B cell (primary cell): ENCODE results near the gene CDKAL1. TPM values are rescaled to one million over a fixed set of nuclear protein-coding genes. Genes with fewer than 3 reads are reported as not detected.
A peak's percentile ranks its signal among the peaks of the same experiment; 100 is the strongest.

Experiments used
- ATAC-seq: fragments of 200-7000 bp; cut with Tn5 transposase; one replicate; pipeline ENCODE4 v1.10.0; 2021; ENCODE audit warnings: low read depth, mild to moderate bottlenecking, moderate number of reproducible peaks, moderate library complexity
- CTCF ChIA-PET: fragments of 350-600 bp; sonication (Branson Sonifier 250); formaldehyde crosslinking; loops from one replicate; lab custom pipeline; 2021; ENCODE audit warnings: antibody characterized with exemption, inconsistent platforms; lab: Charles Lee
- POLR2A ChIA-PET: fragments of 350-600 bp; sonication (Branson Sonifier 250); formaldehyde crosslinking; loops from one replicate; lab custom pipeline; 2021; ENCODE audit warnings: antibody characterized with exemption; lab: Charles Lee
- DNase-seq: peaks from one replicate; pipeline ENCODE4 v3.0.0; 2013
- H2AFZ ChIP-seq: 2 replicates; pipeline ENCODE4 v1.6.1; 2012; ENCODE audit warnings: mild to moderate bottlenecking, low read depth, low read length; ENCODE audit not compliant: insufficient read depth, poor library complexity, severe bottlenecking
- H3K27ac ChIP-seq, 2 donors: 1 replicate in 1 of 2; 2 replicates in 1 of 2; pipeline ENCODE4 v1.5.1; 2012 to 2013; ENCODE audit warnings: low read length in 2 of 2, mild to moderate bottlenecking in 2 of 2, moderate library complexity in 1 of 2
- H3K27me3 ChIP-seq, 4 experiments: fragments of 200-600 bp in 1 of 4; sonication (generic) in 1 of 4; replicated peaks in 1 of 4; 1 replicate in 2 of 4; 2 replicates in 2 of 4; pipeline versions ENCODE4 v1.6.1 to v1.7.0; 2013 to 2016; ENCODE audit warnings: low read length in 3 of 4, mild to moderate bottlenecking in 2 of 4, mixed read lengths in 1 of 4, moderate library complexity in 1 of 4; ENCODE audit not compliant: insufficient read depth in 4 of 4, control insufficient read depth in 3 of 4; ENCODE audit errors: control extremely low read depth in 1 of 4
- H3K36me3 ChIP-seq, 2 experiments: replicated peaks in 1 of 2; 1 replicate in 1 of 2; 2 replicates in 1 of 2; pipeline versions ENCODE4 v1.6.1 to v1.7.1; 2013; ENCODE audit warnings: low read length in 1 of 2; ENCODE audit not compliant: insufficient read depth in 2 of 2, control insufficient read depth in 1 of 2; ENCODE audit errors: control extremely low read depth in 1 of 2, extremely low read depth in 1 of 2
- H3K4me1 ChIP-seq, 2 donors: fragments of 200-600 bp in 1 of 2; sonication (generic) in 1 of 2; 1 replicate in 1 of 2; 2 replicates in 1 of 2; pipeline versions ENCODE4 v1.5.1 to v1.6.1; 2013 to 2017; ENCODE audit warnings: low read length in 2 of 2; ENCODE audit not compliant: control insufficient read depth in 2 of 2, insufficient read depth in 2 of 2
- H3K4me2 ChIP-seq: replicated peaks from 2 replicates; pipeline ENCODE3; 2012; ENCODE audit warnings: mild to moderate bottlenecking, low read depth, low read length; ENCODE audit not compliant: poor library complexity, severe bottlenecking
- H3K4me3 ChIP-seq, 5 experiments: fragments of 200-600 bp in 1 of 5; sonication (generic) in 1 of 5; 1 replicate in 3 of 5; 2 replicates in 2 of 5; pipeline versions ENCODE4 v1.5.1 to v1.7.0; 2011 to 2016; ENCODE audit warnings: low read length in 4 of 5, mild to moderate bottlenecking in 4 of 5, low read depth in 2 of 5, control low read depth in 1 of 5, moderate library complexity in 1 of 5; ENCODE audit not compliant: insufficient read depth in 1 of 5; ENCODE audit errors: control extremely low read depth in 1 of 5, extremely low read depth in 1 of 5
- H3K79me2 ChIP-seq: fragments of 200-600 bp; sonication (generic); one replicate; pipeline ENCODE4 v1.6.0; 2016; ENCODE audit warnings: low read length; ENCODE audit not compliant: control insufficient read depth, insufficient read depth
- H3K9ac ChIP-seq: fragments of 200-600 bp; sonication (generic); 2 replicates; pipeline ENCODE4 v1.6.1; 2017; ENCODE audit warnings: mild to moderate bottlenecking, low read length, moderate library complexity
- H3K9me3 ChIP-seq, 3 donors: one replicate each; pipeline versions ENCODE4 v1.6.1 to v1.7.1; 2013; ENCODE audit warnings: low read length in 2 of 3; ENCODE audit not compliant: control insufficient read depth in 2 of 3, insufficient read depth in 1 of 3; ENCODE audit errors: control extremely low read depth in 1 of 3
- H4K20me1 ChIP-seq: 2 replicates; pipeline ENCODE4 v1.6.0; 2012; ENCODE audit warnings: mild to moderate bottlenecking, low read length; ENCODE audit not compliant: insufficient read depth, control insufficient read depth, poor library complexity, severe bottlenecking
- H3K27ac Mint-ChIP-seq: one replicate; pipeline ENCODE4 v1.8.0; 2021; ENCODE audit warnings: mixed read lengths
- H3K27me3 Mint-ChIP-seq: one replicate; pipeline ENCODE4 v1.8.0; 2021; ENCODE audit warnings: mixed read lengths
- H3K4me1 Mint-ChIP-seq: one replicate; pipeline ENCODE4 v1.8.0; 2021; ENCODE audit warnings: mixed read lengths
- H3K4me3 Mint-ChIP-seq: one replicate; pipeline ENCODE4 v1.8.0; 2021; ENCODE audit warnings: mixed read lengths
- H3K9me3 Mint-ChIP-seq: one replicate; pipeline ENCODE4 v1.8.0; 2022; ENCODE audit warnings: mixed read lengths; ENCODE audit not compliant: insufficient read depth
- EZH2 ChIP-seq: IDR thresholded peaks from 2 replicates; pipeline ENCODE4 v1.6.1; 2012; ENCODE audit warnings: borderline replicate concordance, low read depth, mild to moderate bottlenecking, moderate library complexity, low read length; ENCODE audit not compliant: insufficient read depth, poor library complexity, severe bottlenecking
- WGBS: methylation state at CpG from one replicate; pipeline ENCODE4 v1.1.5; 2013; ENCODE audit warnings: missing lambda C conversion rate; ENCODE audit not compliant: insufficient coverage; 5-methylcytosine and 5-hydroxymethylcytosine counted together
- intact Hi-C: fragments of 100-400 bp; cut with micrococcal nuclease; formaldehyde crosslinking; loops from one replicate; pipeline ENCODE4 v1.10.0; 2022
- polyA plus RNA-seq: library from polyadenylated mRNA; depleted of rRNA; stranded (reverse); fragments of >200 nt; gene quantifications from 2 replicates; pipeline ENCODE4 v1.2.3, GENCODE V29; 2012
- total RNA-seq, 2 donors: library from RNA; stranded (reverse); fragments of 120-200 nt in 1 of 2; gene quantifications; 1 replicate in 1 of 2; 2 replicates in 1 of 2; pipeline versions ENCODE4 v1.2.3 to v1.2.4, GENCODE V29; 2013 to 2022
- TF ChIP-seq, protein P1 (sequence below): fragments of 200-600 bp; IDR thresholded peaks from one replicate; pipeline ENCODE4 v1.8.0; 2022; ENCODE audit warnings: antibody characterized with exemption, mild to moderate bottlenecking

Gene CDKAL1
- total and polyA plus RNA-seq, 2 donors (not counting 1 experiment from before 2014, with no cell fraction given) = 6.1 to 33.3 TPM

DNA sequence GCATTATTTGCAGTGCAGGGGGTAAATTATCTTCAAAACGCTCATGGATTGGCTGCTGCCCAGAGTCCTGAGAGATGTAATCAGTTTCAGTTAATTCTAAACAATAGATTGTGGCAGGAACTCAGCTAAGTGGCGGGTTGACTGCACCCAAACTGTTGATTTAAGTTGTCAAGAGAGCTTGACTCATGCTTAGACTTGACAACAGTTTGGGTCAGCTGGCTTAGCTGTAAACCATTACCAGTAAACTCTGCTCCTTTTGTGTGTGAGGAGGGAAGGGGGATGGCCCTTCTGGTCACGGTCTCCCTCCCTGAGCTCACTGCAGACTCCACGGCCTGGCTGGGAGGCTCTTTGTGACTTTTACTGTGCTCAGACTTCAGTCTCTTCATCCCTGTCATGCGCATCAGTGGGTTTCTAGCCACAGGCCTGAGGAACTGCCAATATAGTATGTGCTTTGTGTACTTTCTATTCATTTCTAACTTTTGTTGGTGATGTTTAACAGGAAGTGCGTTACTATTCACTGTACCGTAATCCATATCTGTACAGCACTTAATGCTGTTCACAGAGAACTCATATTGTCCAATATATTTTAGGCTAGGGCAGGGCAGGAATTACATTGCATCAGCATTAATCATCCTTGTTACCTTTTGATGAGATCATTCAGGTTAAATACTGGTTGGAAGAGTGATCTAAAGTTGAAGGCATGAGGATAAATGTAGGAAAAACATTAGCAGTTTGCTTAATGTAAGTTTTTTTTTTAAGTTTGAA, 488.3 kb downstream of the CDKAL1 start:
- Histone ChIP-seq H3K27me3 (no peaks in the 10 kb centered on the region), H3K9me3 (no peaks in the 10 kb centered on the region), H3K79me2 (no peaks in the 10 kb centered on the region), H3K4me2 (peak overlapping the region; percentile 35), H3K4me3 (peak overlapping the region in 1 of 5 experiments; percentile 29), H3K9ac (no peak overlapping the region), H4K20me1 (no peaks in the 10 kb centered on the region), H3K36me3 (peaks cover 2% of the 10 kb centered on the region in 2 experiments), H3K4me1 (peaks cover 14 to 18% of the 10 kb centered on the region in 2 donors), H3K27ac (peak overlapping the region; percentile 39 to 67), H2AFZ (peak overlapping the region; percentile 55)
- ChIA-PET POLR2A (no interaction called here), CTCF (interaction anchor here (0.5 kb wide), 1 partner anchor 411 kb away, joined by 3 read pairs; no protein-coding TSS in a partner anchor)
- Mint-ChIP-seq H3K27me3 (no peaks in the 10 kb centered on the region), H3K4me1 (peaks cover 19% of the 10 kb centered on the region), H3K4me3 (peak overlapping the region; percentile 67), H3K9me3 (no peaks in the 10 kb centered on the region), H3K27ac (peak overlapping the region; percentile 72)
- WGBS = 60% methylated on average over 1 of the region's 7 CpGs
- DNase-seq = peak; percentile 55
- TF ChIP-seq EZH2 = no peak
- TF ChIP-seq, protein P1, sequence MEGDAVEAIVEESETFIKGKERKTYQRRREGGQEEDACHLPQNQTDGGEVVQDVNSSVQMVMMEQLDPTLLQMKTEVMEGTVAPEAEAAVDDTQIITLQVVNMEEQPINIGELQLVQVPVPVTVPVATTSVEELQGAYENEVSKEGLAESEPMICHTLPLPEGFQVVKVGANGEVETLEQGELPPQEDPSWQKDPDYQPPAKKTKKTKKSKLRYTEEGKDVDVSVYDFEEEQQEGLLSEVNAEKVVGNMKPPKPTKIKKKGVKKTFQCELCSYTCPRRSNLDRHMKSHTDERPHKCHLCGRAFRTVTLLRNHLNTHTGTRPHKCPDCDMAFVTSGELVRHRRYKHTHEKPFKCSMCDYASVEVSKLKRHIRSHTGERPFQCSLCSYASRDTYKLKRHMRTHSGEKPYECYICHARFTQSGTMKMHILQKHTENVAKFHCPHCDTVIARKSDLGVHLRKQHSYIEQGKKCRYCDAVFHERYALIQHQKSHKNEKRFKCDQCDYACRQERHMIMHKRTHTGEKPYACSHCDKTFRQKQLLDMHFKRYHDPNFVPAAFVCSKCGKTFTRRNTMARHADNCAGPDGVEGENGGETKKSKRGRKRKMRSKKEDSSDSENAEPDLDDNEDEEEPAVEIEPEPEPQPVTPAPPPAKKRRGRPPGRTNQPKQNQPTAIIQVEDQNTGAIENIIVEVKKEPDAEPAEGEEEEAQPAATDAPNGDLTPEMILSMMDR = no peak
- ATAC-seq = peak; percentile 79
- intact Hi-C loops = no loop called here

DNA sequence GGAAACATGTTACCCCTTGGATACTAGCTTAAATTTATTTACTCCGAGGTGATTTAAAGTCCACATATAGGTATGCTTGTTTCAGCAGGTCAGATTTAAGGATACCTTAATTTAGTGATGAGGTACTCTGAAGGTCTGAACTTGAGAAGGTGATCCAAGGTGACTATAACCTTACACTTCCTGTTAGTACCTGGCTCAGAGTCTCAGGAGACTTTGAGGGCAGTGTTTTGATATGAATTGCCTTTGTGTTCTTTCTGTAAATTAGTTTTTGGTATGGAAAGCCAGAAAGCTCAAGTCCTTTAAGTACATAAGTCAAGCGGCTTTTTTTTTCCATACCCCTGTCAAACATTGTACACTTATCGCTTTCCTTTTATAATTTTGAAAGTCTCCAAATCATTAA, 489.0 kb downstream of the CDKAL1 start:
- ChIA-PET POLR2A (no interaction called here), CTCF (interaction anchor here (0.5 kb wide), 1 partner anchor 411 kb away, joined by 3 read pairs; no protein-coding TSS in a partner anchor)
- Mint-ChIP-seq H3K4me3 (peak overlapping the region; percentile 47), H3K9me3 (no peaks in the 10 kb centered on the region), H3K27me3 (no peaks in the 10 kb centered on the region), H3K4me1 (peaks cover 19% of the 10 kb centered on the region), H3K27ac (peak overlapping the region; percentile 53)
- Histone ChIP-seq H3K4me2 (peak overlapping the region; percentile 35), H3K4me1 (peaks cover 14 to 18% of the 10 kb centered on the region in 2 donors), H3K9ac (no peak overlapping the region), H3K27me3 (no peaks in the 10 kb centered on the region), H4K20me1 (no peaks in the 10 kb centered on the region), H2AFZ (no peak overlapping the region), H3K79me2 (no peaks in the 10 kb centered on the region), H3K9me3 (no peaks in the 10 kb centered on the region), H3K27ac (peak overlapping the region; percentile 39 to 67), H3K36me3 (peaks cover 8 to 9% of the 10 kb centered on the region in 2 experiments), H3K4me3 (no peak overlapping the region)
- intact Hi-C loops = no loop called here
- TF ChIP-seq, protein P1 = no peak
- TF ChIP-seq EZH2 = no peak
- ATAC-seq (no peak), DNase-seq (no peak)
- no CpG with 5 or more reads among the region's 3 CpGs for WGBS
